ENCODE data around the gene CLASP1. TPM values are rescaled to one million over a fixed set of nuclear protein-coding genes. Genes with fewer than 3 reads are reported as not detected.

The CLASP1 gene
- total and polyA plus RNA-seq, 8 donors = 5.7 to 188 (median 20.8) TPM

DNA sequence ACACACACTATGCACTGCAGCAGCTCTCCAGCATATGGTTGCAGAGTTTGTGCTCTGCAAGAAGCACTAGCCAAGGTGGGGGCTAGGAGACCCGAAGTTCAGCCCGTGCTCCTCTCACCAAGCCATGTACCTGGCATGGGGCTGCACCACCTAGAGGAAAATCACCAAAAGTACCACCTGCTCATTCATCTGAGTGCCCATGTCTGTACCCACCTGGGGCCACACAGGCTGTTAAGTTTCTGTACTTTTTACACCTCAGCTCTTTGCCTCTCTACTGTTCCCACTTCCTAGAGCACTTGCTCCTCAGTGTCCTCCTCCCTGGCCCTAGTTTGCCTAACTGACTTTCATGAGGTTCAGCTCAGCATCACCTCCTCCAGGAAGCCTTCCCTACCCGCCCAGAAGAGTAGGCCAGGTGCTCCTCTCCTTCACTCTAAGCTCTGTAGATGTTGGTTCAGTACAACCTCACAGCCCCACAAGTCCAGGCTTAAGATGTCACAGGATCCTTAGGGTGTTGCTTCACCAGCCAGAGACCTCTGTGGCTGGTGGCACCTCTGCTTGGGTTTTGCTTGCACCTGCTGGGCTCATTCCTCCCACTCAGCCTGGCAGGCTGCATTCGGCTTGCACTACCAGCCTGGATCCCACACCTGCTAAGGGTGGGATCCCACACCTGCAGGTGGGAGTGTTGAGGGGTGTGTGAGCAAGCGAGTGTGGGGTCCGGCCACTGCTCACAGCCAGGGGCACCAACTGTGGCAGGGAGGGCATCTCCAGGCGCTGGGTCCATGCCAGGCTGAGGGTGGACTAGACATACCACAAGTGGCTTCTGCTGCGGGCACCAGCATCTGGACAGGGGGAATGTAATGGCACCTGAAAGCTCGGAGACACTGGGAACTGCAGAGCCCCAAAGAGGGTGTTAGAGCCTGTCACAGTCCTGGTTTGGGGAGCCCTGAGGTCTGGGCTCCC is 354.1 kb downstream of the CLASP1 start:
- intact Hi-C loops (cut with DNase I; ENCODE audit: low total_unique reads) = no loop called here
- Histone ChIP-seq H3K9me3 (no peaks in the 10 kb centered on the region), H3K27me3 (no peaks in the 10 kb centered on the region), H3K4me1 (peaks cover 0 to 11% (median 8%) of the 10 kb centered on the region in 4 donors), H3K27ac (no peak overlapping the region), H3K36me3 (no peaks in the 10 kb centered on the region), H3K4me3 (no peak overlapping the region)
- WGBS, 5 donors = 54 to 86% (median 85%) methylated on average over 3 to 9 of the region's 9 CpGs
- no peak for DNase-seq
- TF ChIP-seq, protein P1, sequence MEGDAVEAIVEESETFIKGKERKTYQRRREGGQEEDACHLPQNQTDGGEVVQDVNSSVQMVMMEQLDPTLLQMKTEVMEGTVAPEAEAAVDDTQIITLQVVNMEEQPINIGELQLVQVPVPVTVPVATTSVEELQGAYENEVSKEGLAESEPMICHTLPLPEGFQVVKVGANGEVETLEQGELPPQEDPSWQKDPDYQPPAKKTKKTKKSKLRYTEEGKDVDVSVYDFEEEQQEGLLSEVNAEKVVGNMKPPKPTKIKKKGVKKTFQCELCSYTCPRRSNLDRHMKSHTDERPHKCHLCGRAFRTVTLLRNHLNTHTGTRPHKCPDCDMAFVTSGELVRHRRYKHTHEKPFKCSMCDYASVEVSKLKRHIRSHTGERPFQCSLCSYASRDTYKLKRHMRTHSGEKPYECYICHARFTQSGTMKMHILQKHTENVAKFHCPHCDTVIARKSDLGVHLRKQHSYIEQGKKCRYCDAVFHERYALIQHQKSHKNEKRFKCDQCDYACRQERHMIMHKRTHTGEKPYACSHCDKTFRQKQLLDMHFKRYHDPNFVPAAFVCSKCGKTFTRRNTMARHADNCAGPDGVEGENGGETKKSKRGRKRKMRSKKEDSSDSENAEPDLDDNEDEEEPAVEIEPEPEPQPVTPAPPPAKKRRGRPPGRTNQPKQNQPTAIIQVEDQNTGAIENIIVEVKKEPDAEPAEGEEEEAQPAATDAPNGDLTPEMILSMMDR (IDR thresholded peaks at IDR 0.05) = no peak
- no peak for TF ChIP-seq POLR2A (IDR thresholded peaks at IDR 0.05)

DNA sequence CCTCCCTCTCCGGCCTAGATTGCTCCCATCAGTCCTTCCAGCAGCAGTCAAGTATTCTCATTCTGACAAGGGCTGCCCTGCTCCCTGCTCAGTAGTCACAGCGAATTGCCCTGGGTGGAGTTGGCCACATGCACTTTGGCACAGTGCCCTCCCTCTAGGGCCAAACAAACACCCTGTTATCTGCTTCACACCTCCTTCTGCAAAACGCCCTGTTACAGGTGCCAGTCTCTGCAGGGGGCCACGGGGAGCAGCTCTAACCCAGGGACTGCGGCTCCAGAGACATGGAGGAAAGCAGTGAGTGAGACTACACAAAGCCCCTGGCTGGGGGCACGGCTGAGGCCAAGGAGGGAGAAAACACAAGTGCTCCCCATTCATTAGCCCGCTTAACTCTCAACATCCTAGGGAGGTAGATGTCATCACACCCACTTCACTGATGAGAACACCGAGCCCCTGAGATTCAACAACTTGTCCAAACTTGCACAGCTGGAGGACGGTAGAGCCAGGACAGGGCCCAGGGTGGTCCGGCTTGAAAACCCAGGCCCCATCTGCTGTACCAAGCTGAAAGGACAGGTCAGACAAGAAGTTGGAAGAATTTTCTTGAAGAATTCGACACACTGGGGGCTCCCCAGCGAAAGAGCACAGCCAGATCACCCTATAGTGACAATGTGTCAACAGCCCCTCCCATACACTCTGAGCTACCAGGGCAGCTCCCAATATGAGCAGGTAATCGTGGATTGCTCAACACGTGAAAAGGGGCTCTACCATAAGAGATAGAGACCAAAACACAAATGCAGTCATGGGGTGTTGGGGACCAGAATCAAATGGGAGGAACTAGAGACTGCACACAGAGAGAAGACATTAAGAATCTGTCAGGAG is 355.6 kb downstream of the CLASP1 start:
- peak; percentile 86 to 93 for DNase-seq
- peak in 2 of 3 donors; percentile 37 to 75 for TF ChIP-seq POLR2AphosphoS5 (IDR thresholded peaks at IDR 0.05)
- TF ChIP-seq POLR2A (IDR thresholded peaks at IDR 0.05) = no peak
- no peaks in the 10 kb centered on the region for H3K27me3 ChIP-seq
- peak overlapping the region; percentile 35 to 72 (median 54) for H3K27ac ChIP-seq
- peaks cover 0 to 11% (median 8%) of the 10 kb centered on the region in 4 donors for H3K4me1 ChIP-seq
- no peak overlapping the region for H3K4me3 ChIP-seq
- WGBS, 5 donors = 36 to 54% (median 40%) methylated on average over 14 of the region's 14 CpGs
- intact Hi-C loops (cut with DNase I; ENCODE audit: low total_unique reads) = no loop called here
- no peaks in the 10 kb centered on the region for H3K36me3 ChIP-seq
- H3K9me3 ChIP-seq = no peaks in the 10 kb centered on the region

DNA sequence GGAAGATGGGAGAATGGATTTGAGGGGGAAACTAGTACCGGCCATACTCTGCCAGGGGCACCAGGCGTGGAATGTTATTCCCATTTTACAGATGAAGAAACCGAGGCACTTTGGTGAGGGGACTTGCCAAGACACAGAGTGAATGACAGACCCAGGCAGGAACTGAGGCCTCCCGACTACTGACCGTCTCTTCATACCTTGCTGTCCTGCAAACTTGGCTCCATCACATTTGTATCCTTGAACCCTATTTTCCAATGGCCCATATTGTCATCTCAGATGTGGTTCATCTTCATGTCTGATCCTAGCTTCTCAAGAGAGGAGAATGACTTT is 358.0 kb downstream of the CLASP1 start:
- WGBS, 5 donors = 92 to 97% (median 96%) methylated on average over 5 of the region's 5 CpGs
- no peaks in the 10 kb centered on the region for H3K36me3 ChIP-seq
- no peak overlapping the region for H3K27ac ChIP-seq
- TF ChIP-seq EP300 (IDR thresholded peaks at IDR 0.05) = no peak
- no peak for TF ChIP-seq POLR2AphosphoS5 (IDR thresholded peaks at IDR 0.05)
- TF ChIP-seq POLR2A (IDR thresholded peaks at IDR 0.05) = no peak
- TF ChIP-seq, protein P1 (IDR thresholded peaks at IDR 0.05) = no peak
- H3K4me1 ChIP-seq = peaks cover 0 to 11% (median 8%) of the 10 kb centered on the region in 4 donors
- peaks cover 0 to under 1% (median 0%) of the 10 kb centered on the region in 3 donors for H3K27me3 ChIP-seq
- H3K9me3 ChIP-seq = no peaks in the 10 kb centered on the region
- no peak overlapping the region for H3K4me3 ChIP-seq
- no peak for DNase-seq
- intact Hi-C loops (cut with DNase I; ENCODE audit: low total_unique reads) = no loop called here

DNA sequence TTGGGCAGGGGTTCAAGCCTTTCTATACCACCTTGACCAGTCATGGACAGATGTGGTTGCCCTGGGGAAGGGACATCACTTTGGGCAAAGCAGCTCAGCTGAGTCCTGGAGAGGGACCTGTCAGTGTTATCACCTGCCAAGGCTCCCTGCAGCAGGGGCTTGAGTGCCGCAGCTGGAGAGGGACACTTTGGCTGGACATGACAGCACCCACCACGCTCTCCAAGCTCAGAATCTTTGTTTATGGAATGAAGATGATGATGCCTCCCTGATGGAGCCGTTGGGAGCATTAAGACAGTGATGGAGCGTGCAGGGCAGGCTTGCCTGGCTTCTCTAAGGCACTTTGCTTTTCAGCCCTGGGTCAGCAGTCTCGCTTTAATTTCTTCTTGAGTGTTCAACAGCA is 360.0 kb downstream of the CLASP1 start:
- Histone ChIP-seq H3K27ac (no peak overlapping the region), H3K36me3 (no peaks in the 10 kb centered on the region), H3K4me1 (peaks cover 16 to 26% (median 21%) of the 10 kb centered on the region in 4 donors), H3K4me3 (no peak overlapping the region), H3K27me3 (peaks cover 0 to 20% (median 11%) of the 10 kb centered on the region in 3 donors), H3K9me3 (no peaks in the 10 kb centered on the region)
- TF ChIP-seq POLR2AphosphoS5 (IDR thresholded peaks at IDR 0.05) (no peak), EP300 (IDR thresholded peaks at IDR 0.05) (no peak), POLR2A (IDR thresholded peaks at IDR 0.05) (no peak)
- TF ChIP-seq, protein P1 (IDR thresholded peaks at IDR 0.05) = no peak
- no peak for DNase-seq
- intact Hi-C loops (cut with DNase I; ENCODE audit: low total_unique reads) = no loop called here
- WGBS, 5 donors = 79 to 89% (median 87%) methylated on average over 4 to 5 of the region's 5 CpGs

Data from stomach (tissue), 9 donors.